ENCODE measurements around the gene CLN5.
A peak's percentile ranks its signal among the peaks of the same experiment; 100 is the strongest.
"Not testable (repeated sequence)": the region's sequence is repeated elsewhere in the genome, so short reads cannot be mapped to it uniquely, and the experiment has no call there.

The CLN5 gene

DNA sequence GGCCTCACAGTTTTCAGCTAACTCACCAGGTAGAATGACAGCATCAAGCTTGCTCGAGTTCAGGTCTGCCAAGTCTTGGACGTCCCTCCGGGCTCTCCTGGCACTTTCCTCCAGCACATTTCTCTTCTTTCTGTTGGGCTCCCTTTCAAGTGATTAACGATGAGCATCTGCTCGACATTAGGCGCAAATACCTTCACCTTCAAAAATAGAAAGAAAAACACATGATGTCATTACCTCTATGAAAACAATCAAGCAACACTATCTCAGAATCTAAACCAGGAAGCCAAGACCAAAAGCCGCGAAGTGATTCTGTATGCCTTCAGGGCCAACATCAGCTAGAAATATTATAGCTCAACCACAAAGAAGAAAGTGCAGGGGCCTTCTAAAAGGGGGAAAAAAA lies 15.4 kb upstream of the CLN5 start:
- no peak for DNase-seq

DNA sequence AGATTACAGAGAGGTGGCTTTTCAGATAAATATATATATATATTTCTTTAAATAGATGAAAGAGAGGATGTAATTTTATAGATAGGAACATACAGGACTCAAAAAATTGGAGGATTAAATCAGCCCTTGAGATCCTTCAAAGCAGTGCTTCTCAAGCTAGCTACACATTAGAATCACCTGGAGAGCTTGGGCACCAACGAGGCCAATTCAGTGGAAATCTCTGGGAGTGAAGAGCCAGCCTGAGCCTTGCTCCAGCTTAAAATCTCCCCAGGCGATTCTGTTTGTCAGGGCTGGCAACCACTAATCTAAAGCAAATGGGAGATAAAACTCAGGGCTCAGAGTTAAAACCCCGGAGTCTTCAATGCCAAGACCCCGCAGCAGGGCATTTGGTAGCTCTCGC lies 15.0 kb upstream of the CLN5 start:
- no peak for DNase-seq

DNA sequence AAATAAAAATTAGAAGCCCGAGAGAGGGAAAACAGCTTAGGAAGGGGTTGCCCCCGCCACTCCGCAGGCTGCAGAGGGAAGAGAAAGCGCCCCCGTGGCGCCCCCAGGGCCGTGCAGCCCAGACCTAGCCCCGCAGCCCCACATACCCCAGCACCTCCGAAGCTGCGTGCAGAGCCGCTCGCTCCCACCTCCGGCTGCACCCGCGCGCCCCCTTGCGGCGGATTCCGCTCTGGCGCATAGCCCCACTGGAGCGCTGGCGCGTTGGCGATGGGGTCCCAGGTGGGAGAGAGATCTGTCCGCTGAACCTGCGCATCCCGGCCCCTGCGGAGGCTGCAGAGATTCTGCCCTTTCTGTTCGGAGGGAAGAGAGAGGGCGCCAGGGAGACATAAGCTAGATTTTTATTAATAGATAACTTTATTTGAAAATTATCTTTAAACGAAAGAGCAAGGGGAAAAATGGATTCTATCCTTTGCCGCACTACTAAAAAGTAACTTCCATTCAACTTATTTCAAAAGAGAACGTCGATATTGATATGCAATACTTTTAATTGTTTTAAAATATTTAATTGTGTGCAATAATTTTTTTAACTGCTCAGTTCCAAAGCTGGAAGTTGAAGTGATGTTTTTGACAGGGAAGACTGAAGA lies 11.7 kb upstream of the CLN5 start:
- DNase-seq = peak; percentile 92 to 96

DNA sequence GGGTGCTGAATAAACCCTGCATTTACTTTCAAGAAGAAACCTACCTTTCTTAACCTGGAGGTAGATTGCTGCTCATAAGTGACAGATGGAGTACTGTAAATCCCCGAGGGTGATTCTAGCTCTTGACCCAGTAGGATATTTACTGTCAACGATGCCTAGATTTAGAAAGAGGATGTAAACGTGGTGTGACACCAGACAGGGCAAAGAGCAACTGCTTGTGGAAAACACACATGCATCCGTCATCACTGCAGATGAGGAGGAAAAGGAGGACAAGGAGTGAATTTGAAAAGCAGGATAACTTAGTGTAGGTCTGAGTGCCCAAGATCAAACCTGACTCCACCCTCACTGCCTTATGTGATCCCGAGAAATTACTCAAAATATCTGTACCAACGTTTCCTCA lies 9.8 kb upstream of the CLN5 start:
- DNase-seq = no peak

DNA sequence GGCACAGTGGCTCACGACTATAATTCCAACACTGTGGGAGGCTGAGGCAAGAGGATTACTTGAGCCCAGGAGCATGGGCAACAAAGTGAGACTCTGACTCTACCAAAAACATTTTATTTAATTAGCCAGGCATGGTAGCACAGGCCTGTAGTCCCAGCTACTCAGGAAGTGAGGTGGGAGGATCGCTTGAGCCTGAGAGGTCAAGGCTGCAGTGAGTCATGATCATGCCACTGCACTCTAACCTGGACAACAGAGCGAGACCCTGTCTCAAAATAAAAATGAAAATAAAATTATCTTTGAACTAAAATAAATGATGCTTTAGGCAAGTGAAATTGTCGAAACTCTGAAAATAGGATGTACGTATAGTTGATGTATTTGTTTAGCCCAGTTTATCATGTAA lies 8.2 kb upstream of the CLN5 start:
- DNase-seq = no peak

DNA sequence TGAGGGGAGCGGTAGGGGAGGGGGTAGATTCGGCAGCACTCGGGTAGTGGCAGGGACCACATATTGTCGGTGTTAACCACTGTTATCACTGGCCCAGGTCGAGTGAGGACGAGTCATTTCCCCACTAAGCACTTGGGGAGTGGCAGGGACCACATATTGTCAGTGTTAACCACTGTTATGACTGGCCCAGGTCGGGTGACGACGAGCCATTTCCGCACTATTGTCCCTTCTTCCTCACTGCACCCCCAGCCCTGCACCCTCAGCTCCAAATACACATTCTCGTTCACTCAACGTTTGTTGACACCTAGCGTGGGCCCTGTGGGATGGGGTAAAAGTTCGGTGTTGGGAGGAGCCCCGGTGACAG lies 467 bp upstream of the CLN5 start:
- DNase-seq = peak; percentile 50 to 52

DNA sequence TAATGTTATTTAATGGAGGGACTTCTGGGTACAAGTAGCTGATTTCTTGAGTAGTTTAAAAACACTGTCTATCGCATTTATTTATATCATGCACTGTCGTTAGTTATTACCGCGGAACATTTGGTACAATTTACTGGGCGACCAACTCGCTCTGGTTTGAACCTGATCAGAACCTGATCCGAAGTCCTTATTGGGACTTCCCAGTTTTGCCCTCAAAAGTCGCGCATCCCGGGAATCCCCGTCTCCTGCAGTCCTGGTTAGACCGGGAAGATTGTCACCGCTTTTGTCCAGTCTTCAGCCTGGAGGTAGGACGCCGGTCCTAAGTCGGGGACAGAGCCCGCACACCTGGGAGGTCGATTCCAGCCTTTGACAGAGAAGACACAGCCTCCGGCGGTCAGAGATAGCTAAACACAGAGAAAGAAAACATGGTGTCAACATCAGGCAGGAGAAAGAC lies 694 bp downstream of the CLN5 start:
- peak in 1 of 2 donors; percentile 5 for DNase-seq

DNA sequence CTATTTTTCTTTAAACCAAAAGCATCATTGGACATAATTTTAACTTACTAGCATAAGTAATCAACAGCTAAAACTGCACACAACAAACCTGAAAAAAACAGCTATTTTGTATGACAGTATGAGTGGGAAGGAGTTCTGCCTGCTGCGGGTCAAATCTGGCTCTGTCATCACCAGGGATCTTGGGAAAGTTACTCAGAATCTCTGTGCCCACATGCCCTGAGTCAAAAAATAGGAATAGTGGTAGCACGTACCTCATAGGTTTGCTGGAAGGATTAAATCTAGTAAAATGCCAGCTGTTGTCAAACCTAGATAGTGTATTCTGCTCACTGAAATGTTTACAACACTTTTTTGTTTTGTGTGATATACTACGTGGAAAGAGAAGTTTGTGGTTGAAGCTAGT lies 1.1 kb downstream of the CLN5 start:
- DNase-seq = no peak

DNA sequence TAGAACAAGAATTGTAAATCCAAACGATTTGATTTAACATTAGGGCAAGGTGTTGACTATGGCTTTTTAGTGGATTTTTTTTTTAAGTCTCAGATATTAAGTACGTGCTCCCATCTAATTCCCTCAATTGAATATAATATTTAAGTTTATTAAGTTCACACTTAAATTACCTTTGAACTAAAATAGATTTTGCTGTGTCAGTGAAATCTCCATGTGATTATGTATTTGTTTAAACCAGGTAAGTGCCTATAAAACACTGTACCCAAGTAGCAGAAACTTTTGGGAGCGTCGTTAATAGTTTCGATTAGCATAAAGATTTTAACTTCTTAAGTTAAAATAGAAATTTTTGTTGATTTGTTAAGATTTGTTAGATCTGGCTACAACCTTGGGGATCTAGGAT lies 1.6 kb downstream of the CLN5 start:
- DNase-seq = no peak

DNA sequence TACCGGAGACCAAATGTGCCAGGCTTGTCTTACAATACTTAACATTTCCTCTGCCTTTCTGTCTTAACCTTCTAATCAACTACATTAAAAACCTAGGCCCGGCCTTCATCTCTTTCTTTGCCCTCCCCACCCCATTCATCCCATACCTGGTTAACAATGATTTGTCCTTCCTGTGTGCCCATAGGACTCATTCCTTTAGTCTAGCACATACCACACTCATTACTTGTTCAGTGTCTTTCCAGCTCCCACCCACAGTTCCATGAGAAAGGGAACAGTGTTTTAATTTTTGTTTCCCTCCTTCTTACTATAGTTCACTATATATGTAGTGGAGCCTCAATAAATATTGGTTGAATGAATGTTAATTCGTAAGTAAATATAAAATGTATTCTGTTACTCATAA lies 2.4 kb downstream of the CLN5 start:
- no peak for DNase-seq

DNA sequence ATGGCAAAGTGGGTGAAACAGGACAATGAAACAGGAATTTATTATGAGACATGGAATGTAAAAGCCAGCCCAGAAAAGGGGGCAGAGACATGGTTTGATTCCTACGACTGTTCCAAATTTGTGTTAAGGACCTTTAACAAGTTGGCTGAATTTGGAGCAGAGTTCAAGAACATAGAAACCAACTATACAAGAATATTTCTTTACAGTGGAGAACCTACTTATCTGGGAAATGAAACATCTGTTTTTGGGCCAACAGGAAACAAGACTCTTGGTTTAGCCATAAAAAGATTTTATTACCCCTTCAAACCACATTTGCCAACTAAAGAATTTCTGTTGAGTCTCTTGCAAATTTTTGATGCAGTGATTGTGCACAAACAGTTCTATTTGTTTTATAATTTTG lies 8.6 kb downstream of the CLN5 start:
- no peak for DNase-seq

DNA sequence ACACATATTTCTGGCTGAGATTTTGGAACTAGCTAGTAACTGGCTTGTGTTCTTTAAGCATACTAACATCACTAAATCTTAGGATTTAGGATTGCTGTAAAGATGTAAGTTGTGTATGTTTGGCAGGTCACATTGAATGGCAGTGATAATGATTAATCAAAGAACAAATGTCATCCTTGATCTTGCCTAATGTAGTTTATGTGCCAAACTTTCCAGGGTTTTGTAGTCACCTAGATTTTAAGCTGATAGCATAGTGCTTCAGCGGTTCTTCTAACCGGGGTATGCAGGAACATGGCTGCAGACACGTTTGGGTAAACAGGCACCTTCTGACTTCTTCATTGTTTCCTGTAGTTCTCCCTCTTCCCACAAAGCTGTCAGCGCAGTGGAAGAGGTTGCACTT lies 9.7 kb downstream of the CLN5 start:
- DNase-seq = no peak

DNA sequence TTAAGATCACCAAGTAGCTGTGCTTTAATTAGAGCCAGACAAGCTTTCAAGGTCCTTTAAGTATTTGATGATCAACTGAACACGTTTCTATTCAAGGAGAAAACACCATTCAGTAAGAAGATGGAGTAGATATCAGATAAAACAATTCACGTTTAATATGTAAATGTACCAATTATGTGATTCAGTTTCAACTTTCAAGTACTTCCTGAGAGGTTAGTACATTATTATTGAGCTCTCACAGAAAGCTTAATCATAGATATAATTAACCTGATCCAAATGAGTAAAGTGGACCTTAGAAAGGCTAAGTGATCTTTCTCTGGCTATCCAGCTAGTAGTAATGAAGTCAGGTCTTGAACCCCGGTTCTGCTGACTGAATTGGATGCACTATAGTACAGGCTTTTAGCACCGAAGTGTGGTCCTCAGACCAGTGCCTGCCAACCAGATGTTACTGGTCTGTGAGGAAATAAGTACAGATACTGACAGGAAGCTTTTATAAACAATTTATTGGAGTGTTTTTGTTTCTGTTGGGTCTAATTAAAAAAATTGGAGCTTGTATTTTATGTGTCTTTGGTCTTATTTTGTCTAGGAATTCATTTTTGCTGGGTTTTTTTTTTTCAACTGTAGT lies 10.2 kb downstream of the CLN5 start:
- DNase-seq = no peak

DNA sequence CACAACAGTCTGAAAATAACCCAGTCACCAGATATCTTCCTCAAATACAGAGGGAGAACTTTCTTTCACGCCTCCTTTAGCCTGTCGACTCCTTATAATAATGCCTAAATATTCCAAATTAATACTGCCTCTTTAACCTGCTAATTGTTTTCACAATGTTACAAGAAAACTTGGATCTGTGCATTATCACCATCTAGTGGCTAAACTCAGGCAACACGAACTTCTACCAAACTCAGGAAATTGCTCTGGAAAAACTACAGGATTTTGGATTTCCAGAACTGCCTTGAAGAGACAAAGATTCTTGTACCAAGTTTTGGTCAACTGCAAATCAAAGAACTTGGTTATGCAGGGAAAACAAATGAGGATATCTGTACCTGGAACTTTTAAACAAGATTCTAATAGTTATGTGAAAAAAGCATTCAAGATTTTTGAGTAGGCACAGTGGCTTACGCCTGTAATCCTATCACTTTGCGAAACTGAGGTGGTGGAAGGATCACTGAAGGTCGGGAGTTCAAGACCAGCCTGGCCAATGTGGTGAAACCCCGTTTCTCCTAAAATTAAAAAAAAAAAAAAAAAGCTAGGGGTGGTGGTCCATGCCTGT lies 10.8 kb downstream of the CLN5 start:
- no peak for DNase-seq

DNA sequence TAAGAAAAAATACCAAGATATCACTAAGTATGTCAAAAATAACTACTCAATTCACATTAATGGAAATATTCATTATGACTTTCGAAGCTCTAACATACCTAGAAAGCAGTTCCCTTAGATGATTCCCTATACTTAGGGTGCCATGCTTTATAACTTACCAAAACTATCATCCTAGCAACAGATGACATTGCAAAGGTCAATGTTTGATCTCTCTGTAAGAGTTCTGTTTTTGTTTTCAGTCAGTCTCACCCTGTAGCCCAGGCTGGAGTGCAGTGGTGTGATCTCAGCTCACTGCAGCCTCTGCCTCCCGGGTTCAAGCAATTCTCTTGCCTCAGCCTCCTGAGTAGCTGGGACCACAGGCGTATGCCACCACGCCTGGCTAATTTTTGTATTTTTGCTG lies 16.5 kb downstream of the CLN5 start:
- DNase-seq = not testable (repeated sequence)

DNA sequence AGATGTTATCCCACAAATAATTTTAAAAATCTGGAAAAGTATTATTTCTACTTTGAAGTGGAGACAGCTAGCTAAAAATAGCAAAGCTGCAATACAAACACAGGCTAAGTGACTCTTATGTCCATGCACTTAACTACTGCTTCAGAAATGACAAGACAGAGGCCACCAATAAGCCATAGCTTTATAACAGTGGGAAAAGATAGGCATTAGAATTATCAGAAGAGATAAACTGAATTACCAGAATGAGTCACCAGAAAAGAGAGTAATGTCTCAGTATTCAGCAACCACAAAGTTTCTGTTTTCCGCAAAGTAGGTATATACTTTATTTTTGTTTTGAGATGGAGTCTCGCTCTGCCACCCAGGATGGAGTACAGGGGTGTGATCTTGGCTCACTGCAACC lies 17.1 kb downstream of the CLN5 start:
- DNase-seq = no peak

DNA sequence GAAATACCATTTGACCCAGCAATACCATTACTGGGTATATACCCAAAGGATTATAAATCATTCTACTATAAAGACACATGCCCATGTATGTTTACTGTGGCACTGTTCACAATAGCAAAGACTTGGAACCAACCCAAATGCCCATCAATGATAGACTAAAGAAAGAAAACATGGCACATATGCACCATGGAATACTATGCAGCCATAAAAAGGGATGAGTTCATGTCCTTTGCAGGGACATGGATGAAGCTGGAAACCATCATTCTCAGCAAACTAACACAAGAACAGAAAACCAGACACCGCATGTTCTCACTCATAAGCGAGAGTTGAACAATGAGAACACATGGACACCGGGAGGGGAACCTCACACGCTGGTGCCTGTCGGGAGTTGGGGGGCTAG lies 17.8 kb downstream of the CLN5 start:
- not testable (repeated sequence) for DNase-seq

DNA sequence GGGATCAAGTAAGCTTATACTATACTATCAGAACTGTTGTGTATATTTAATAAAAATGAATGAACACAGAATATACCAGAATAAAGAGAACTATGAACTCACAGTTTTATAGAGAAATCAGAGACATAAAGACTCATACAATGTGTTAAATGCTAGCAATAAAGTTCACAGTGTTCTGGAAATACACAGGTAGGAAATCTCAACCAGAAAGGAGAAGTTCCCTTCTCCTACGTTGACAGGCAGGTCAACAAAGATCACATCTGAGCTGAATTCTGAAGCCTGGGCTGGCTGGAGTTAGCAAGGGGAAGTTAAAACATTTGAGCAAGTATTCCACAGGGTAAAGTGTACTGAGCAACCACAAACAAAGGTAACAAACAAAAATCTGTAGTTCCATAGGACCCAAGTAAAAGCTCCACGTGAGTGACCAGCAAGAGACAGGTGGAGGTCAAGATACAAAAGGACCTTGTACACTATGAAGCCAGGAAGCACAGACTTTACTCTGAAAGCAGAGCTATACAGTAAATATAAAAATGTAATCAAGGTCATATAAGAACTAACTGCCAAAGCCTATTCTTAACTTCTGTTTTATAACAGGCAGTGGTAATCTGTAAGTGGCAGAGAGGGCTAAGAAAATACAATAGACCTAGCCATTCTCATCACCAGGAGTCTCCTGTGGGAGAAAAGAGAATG lies 22.1 kb downstream of the CLN5 start:
- no peak for DNase-seq

DNA sequence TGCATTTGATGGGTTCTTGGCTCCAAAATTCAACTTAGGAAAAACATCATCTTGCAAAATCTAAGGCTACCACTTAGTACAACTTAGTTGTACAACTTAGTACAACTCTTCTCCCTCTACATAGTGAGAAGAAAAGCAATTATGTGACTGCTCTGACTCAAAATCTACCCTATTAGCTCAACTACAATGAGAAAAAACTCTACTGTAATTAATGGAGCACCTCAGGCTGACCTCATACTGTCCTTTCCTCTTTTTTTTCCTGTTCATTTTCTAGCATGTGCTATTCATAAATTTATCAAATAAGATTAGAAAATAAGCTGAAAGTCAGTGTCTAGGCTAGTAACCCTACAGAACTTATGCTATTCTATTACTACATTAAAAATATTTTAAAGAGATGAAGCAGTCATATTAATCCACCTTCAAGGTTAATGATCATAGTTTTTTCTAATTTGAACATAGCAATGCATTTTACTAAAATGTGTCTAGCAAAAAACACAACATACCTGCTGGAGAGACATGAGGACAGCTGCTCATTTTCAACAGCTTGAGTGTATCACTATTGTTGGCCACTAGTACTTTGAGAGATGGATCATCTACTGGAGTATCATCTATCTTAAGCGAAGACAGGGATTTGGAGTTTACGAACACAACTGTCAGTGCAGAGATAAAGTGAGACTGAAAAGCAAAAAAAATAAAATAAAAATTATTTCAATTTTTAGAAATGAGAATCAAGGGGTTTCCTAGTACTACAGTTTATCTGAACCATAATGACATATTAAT lies 23.2 kb downstream of the CLN5 start:
- DNase-seq = no peak

DNA sequence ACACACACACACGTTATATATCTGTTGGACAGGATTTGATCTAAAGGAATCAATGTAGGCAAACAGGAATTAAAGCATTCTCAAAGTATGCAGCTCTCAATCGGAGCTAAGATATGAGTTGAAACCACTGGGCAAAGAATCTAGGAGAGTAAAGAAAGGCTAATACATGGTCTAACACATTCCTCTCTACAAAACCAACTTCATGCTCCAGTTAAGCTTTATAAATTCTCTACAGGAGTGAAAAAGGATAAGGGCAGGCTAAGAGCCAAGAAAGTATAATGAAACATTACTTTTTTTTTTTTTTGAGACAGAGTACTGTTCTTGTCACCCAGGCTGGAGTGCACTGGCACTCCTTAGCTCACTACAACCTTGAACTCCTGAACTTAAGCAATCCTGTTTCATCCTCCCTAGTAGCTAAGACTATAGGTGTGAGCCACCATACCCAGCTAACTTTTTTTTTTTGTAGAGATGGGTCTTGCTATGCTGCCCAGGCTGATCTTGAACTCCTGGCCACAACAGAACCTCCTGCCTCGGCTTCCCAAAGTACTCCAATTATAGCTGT lies 24.5 kb downstream of the CLN5 start:
- DNase-seq = no peak

DNA sequence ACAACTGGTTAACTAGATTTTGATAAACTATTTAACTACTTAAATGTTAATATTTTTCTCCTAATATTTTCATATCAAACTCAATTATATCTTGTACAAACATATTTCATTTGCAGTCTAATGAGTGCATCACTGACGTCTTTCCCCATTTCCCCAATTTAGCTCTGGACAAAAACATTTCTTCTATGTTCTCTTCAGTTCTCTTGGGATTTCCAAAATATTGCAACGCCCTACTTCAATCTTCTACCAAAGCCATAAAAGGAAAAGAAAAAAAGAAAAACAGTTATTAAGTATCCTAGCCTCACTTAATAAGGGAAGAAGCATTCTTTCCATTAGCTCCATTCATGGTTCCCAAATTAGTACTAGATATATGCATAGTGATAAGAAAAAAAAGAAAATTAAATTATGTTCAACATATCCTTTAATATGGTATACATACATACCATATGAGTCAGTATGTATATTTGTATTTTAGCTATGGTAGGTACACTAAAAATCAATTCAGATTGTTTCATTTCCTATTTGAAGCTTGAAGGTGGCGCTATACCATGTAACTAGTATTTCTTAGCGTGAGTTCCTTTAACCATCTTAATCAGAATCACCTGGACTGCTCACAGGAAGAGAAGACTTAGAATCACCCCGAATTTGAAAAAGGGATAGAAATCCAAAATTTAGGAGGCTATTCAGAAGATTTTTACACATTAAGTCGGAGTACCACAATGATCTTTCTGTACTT lies 25.2 kb downstream of the CLN5 start:
- DNase-seq = no peak

DNA sequence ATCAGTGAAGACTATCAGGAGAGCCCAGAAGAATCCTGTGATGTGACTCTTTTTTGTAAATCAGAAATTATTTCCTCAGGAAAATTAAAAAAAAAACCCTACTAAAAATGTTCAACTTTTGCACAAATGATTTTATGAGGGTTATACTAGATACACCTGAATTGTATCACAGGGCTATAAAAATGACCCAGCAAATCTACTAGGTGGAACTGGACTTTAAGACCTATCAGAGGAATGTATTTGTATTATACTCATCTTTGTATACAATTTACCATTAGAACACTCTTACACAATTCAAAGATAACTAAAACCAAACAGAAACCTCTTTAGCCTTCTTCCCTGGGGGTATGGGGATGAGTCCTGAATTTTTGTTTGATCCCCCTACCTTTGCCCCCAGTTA lies 27.9 kb downstream of the CLN5 start:
- no peak for DNase-seq

Data from stimulated activated CD4-positive, alpha-beta T cell treated with anti-CD3 and anti-CD28 coated beads, Interleukin-2, amount 100 ng/mL, for 48 hours (primary cell).